HT-29 (cell line): ENCODE measurements around the gene CHURC1. TPM values are rescaled to one million over a fixed set of nuclear protein-coding genes. Genes with fewer than 3 reads are reported as not detected.

Source experiments
- small RNA-seq: library from RNA; depleted of rRNA; stranded (forward); fragments of <200 nt; gene quantifications from one replicate; pipeline ENCODE3, GENCODE V24; 2014
- total RNA-seq: library from RNA; depleted of rRNA; stranded (reverse); fragments of >200 nt; shearing (Covaris generic); gene quantifications from 2 replicates; pipeline ENCODE4 v1.2.3, GENCODE V29; 2014; rRNA removed

Gene CHURC1
- total RNA-seq, 1 experiment from 2014 or later = 13.9 TPM

Small RNAs within 50 kb of the gene (small RNA-seq; reads per million reads assigned to genes)
- not detected for gene RPPH1-2P

Other genes starting within 250 kb of the CHURC1 start
- gene PLEKHG3, start 210.0 kb upstream of the CHURC1 start, total RNA-seq = 59.2 and 62.9 TPM in 2 replicates
- gene SPTB, start 34.5 kb upstream of the CHURC1 start, total RNA-seq = under 0.01 and 0.03 TPM in 2 replicates
- 1,024 and 1,115 TPM in 2 replicates for gene GPX2, start 28.3 kb downstream of the CHURC1 start, total RNA-seq
- gene RAB15, start 57.9 kb downstream of the CHURC1 start, total RNA-seq = 33.2 and 39.3 TPM in 2 replicates
- gene FNTB, start 72.4 kb downstream of the CHURC1 start, total RNA-seq = 8.2 and 8.9 TPM in 2 replicates
- gene MAX, start 188.1 kb downstream of the CHURC1 start, total RNA-seq = 31.2 and 32.7 TPM in 2 replicates